ENCODE data around the gene BAG5. TPM values are rescaled to one million over a fixed set of nuclear protein-coding genes. Genes with fewer than 3 reads are reported as not detected.
"Not testable (repeated sequence)": the region's sequence is repeated elsewhere in the genome, so short reads cannot be mapped to it uniquely, and the experiment has no call there.

Gene BAG5
- total and polyA plus RNA-seq, 4 donors = 9.2 to 30.8 (median 22.6) TPM

DNA sequence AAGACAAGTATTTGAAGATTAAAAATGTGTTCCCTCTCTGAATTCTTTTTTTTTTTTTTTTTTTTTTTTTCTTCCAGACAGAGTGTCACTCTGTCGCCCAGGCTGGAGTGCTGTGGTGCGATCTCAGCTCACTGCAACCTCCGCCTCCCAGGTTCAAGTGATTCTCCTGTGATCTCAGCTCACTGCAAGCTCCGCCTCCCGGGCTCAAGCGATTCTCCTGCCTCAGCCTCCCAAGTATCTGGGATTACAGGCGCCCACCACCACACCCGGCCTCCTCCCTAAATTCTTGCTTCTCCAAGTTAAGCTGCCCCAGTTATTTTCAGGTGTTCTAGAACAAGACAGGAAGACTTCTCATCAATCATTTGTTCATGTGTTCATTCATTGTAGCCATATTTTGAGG lies 50.3 kb downstream of the BAG5 start:
- H3K27me3 ChIP-seq (ENCODE audit: control insufficient read depth in 1 of 2, insufficient read depth in 2 of 2, low read length in 1 of 2); H3K36me3 ChIP-seq (ENCODE audit: control insufficient read depth in 1 of 2, insufficient read depth in 2 of 2, low read length in 1 of 2); H3K9me3 ChIP-seq (ENCODE audit: control insufficient read depth, low read length); H3K4me3 ChIP-seq (ENCODE audit: low read length in 2 of 2); H3K4me1 ChIP-seq (ENCODE audit: control insufficient read depth in 1 of 2, insufficient read depth in 2 of 2, low read length in 2 of 2); ATAC-seq (ENCODE audit: low FRiP score); intact Hi-C loops (cut with DNase I): not testable (repeated sequence)
- peak overlapping the region; percentile 46 to 92 for H3K27ac ChIP-seq (ENCODE audit: low read depth in 1 of 2, low read length in 2 of 2)
- 92 to 96% methylated on average over 6 to 8 of the region's 8 CpGs for WGBS, 2 donors
- DNase-seq = peak; percentile 22 to 35

DNA sequence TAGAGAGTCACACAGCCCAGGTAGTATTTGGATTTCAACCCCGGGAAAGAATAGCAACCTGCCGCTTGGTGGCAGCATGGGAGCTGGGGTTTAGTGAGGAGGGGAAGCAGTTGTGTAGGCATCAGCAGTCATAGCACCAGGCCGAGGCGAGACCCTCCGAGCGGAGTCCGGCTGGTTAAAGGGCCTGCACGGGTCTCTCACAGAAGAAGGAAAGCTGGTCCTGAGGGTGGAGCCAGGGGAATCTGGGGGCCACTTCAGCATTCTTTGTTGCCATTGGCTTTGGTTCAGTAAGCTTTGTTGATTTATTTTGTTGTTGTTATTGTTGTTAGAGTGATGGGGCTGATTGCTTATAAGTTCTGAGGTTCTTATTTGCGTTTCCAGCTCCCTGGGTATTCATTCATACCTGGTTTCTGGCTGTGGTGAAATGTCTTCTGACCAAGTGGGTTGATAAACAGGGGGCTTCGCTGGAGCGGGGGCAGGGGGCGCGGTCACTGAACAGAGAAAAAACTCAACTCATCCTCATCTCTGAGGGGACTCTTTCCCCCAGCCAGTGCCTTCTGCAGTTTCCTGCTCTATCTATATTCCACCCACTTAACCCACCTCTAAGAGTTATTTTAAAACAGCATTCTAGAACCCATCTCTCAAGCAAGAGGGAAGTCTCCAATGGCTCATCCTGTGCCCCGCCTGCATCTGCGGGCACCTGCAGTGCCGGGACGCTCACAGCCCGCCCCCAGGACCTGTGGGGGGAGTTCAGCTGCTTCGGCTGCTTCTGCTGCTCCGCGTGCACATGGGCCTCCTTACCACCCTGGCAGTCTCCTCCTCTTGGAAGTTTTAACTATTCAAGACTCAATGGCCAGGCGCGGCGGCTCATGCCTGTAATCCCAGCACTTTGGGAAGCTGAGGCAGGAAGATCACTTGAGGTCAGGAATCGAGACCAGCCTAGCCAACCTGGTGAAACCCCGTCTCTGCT lies 51.4 kb downstream of the BAG5 start:
- peaks cover 0 to 2% of the 10 kb centered on the region in 2 donors for H3K36me3 ChIP-seq (ENCODE audit: control insufficient read depth in 1 of 2, insufficient read depth in 2 of 2, low read length in 1 of 2)
- ATAC-seq (ENCODE audit: low FRiP score) (no peak), DNase-seq (peak in 1 of 2 donors; percentile 34)
- no peaks in the 10 kb centered on the region for H3K4me1 ChIP-seq (ENCODE audit: control insufficient read depth in 1 of 2, insufficient read depth in 2 of 2, low read length in 2 of 2)
- whole genome bisulfite sequencing, 2 donors = 83 to 87% methylated on average over 26 of the region's 26 CpGs
- H3K27ac ChIP-seq (ENCODE audit: low read depth in 1 of 2, low read length in 2 of 2) = no peak overlapping the region
- no peaks in the 10 kb centered on the region for H3K9me3 ChIP-seq (ENCODE audit: control insufficient read depth, low read length)
- H3K4me3 ChIP-seq (ENCODE audit: low read length in 2 of 2) = no peak overlapping the region
- no peaks in the 10 kb centered on the region for H3K27me3 ChIP-seq (ENCODE audit: control insufficient read depth in 1 of 2, insufficient read depth in 2 of 2, low read length in 1 of 2)
- intact Hi-C loops (cut with DNase I) = no loop called here

DNA sequence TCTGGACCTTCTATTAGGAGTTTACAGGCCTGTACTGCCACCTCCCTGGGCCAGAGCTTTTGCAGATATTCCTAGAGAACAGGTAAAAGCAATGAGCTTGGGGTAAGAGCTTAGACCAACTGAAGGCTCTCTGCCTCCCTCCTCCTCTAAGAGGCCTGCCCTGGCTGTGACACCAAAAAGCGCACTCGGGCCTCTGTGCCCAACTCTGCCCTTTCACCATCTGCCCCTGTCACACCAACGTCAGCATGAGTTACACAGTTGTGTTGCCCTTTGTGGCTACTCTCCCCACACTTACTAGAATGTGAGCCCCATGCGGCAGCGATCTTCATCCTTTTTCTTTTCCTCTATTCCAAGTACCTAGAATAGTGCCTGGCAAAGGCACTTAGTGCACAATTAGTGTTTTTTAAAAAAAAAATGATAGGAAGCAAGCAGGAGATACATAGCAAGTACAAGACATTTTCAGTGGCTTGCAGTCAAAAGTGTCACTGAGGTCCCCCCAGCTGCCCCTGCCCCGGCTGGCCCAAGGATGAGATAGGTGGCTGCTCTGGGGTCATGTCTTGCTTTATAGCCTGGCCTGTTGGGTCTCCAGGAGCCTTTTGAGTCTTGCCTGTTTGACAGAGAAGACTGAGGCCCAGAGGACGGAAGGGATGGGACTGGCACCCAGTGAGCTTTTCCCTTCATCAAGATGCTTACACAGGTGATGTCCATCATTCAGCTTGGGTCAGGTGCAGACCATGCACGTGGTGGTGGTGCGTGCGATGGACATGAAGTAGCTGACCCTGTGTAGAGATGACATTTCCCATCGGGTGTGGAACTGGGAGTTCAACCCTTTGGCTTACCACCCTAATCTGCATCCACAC lies 52.4 kb downstream of the BAG5 start:
- no peaks in the 10 kb centered on the region for H3K9me3 ChIP-seq (ENCODE audit: control insufficient read depth, low read length)
- no peak overlapping the region for H3K27ac ChIP-seq (ENCODE audit: low read depth in 1 of 2, low read length in 2 of 2)
- WGBS, 2 donors = 84% methylated on average over 11 of the region's 11 CpGs
- H3K4me3 ChIP-seq (ENCODE audit: low read length in 2 of 2) = no peak overlapping the region
- ATAC-seq (ENCODE audit: low FRiP score) (no peak), DNase-seq (peak in 1 of 2 donors; percentile 12)
- no peaks in the 10 kb centered on the region for H3K4me1 ChIP-seq (ENCODE audit: control insufficient read depth in 1 of 2, insufficient read depth in 2 of 2, low read length in 2 of 2)
- intact Hi-C loops (cut with DNase I) = no loop called here
- H3K27me3 ChIP-seq (ENCODE audit: control insufficient read depth in 1 of 2, insufficient read depth in 2 of 2, low read length in 1 of 2) = no peaks in the 10 kb centered on the region
- H3K36me3 ChIP-seq (ENCODE audit: control insufficient read depth in 1 of 2, insufficient read depth in 2 of 2, low read length in 1 of 2) = peaks cover 2% of the 10 kb centered on the region in 2 donors

DNA sequence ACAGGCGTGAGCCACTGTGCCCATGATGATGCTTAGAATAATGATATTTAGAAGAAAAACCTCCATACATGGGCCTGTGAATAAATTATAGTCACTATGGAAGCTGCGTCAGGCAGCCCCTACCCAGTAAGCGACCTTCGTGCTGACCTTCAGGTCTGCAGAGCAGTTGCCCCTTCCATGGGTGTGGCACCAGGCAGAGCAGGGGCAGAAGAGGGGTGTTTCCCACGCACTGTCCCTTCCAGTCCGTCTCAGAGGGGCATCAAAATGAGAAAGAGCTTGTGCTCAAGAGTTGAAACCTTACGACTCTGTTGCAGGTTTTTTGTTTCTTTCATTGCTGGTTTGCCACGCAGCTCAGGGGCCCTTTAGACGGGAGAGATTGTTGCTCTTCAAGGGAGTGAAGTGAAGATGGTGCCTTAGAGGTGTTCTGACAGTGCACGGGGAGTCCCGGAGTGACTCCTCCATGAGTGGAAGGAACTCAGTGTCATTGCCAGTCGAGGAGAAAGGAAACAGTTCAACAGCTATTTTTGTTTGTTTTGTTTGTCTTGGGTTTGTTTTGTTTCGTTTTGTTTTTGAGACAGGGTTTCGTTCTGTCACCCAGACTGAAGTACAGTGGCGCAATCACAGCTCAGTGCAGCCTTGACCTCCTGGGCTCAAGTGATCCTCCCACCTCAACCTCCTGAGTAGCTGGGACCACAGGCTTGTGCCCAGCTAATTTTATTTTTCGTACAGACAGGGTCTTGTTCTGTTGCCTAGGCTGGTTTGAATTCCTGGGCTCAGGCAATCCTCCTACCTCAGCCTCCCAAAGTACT lies 53.7 kb downstream of the BAG5 start:
- no peak overlapping the region for H3K27ac ChIP-seq (ENCODE audit: low read depth in 1 of 2, low read length in 2 of 2)
- no peaks in the 10 kb centered on the region for H3K9me3 ChIP-seq (ENCODE audit: control insufficient read depth, low read length)
- no peaks in the 10 kb centered on the region for H3K4me1 ChIP-seq (ENCODE audit: control insufficient read depth in 1 of 2, insufficient read depth in 2 of 2, low read length in 2 of 2)
- 81 to 88% methylated on average over 16 of the region's 16 CpGs for WGBS, 2 donors
- intact Hi-C loops (cut with DNase I) = no loop called here
- no peaks in the 10 kb centered on the region for H3K27me3 ChIP-seq (ENCODE audit: control insufficient read depth in 1 of 2, insufficient read depth in 2 of 2, low read length in 1 of 2)
- H3K36me3 ChIP-seq (ENCODE audit: control insufficient read depth in 1 of 2, insufficient read depth in 2 of 2, low read length in 1 of 2) = peaks cover 3 to 5% of the 10 kb centered on the region in 2 donors
- peak; percentile 9 to 57 for DNase-seq
- no peak for ATAC-seq (ENCODE audit: low FRiP score)
- H3K4me3 ChIP-seq (ENCODE audit: low read length in 2 of 2) = no peak overlapping the region

DNA sequence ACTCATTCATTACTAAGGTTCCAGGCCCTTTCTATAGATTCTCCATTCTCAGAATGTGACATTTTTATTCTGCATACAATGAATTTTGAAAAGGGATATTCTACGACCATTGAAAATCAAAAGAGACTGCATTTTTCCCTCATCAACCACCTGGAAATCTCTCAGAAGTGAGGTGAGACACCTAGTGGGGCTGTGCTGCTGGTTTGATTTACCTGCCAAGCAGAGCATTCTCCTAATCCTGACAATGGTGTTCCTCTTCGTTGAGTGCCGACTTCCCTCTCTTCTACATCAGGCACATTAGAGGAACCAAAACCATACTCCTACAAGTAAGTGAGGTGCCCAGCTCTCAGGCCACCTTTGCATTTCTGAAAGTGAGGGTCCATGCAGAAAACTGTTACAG lies 54.7 kb downstream of the BAG5 start:
- no peaks in the 10 kb centered on the region for H3K9me3 ChIP-seq (ENCODE audit: control insufficient read depth, low read length)
- ATAC-seq (ENCODE audit: low FRiP score) (no peak), DNase-seq (no peak)
- no peak overlapping the region for H3K4me3 ChIP-seq (ENCODE audit: low read length in 2 of 2)
- H3K36me3 ChIP-seq (ENCODE audit: control insufficient read depth in 1 of 2, insufficient read depth in 2 of 2, low read length in 1 of 2) = peaks cover 3 to 7% of the 10 kb centered on the region in 2 donors
- H3K27me3 ChIP-seq (ENCODE audit: control insufficient read depth in 1 of 2, insufficient read depth in 2 of 2, low read length in 1 of 2) = no peaks in the 10 kb centered on the region
- WGBS, 2 donors = 84 to 88% methylated on average over 3 of the region's 3 CpGs
- intact Hi-C loops (cut with DNase I) = no loop called here
- no peaks in the 10 kb centered on the region for H3K4me1 ChIP-seq (ENCODE audit: control insufficient read depth in 1 of 2, insufficient read depth in 2 of 2, low read length in 2 of 2)
- no peak overlapping the region for H3K27ac ChIP-seq (ENCODE audit: low read depth in 1 of 2, low read length in 2 of 2)

Other genes starting within 250 kb of the BAG5 start
- 100 to 1,000 TPM; 202 to 218 TPM for gene EIF5, start 228.4 kb downstream of the BAG5 start, total RNA-seq
- gene EIF5, start 228.4 kb downstream of the BAG5 start, polyA plus RNA-seq = 100 to 1,000 TPM in 1 of 2 donors, 10 to 100 TPM in 1; 93.1 to 139 TPM
- gene MARK3, start 177.2 kb downstream of the BAG5 start, total RNA-seq = 100 to 1,000 TPM in 1 of 2 donors, 10 to 100 TPM in 1; 77.3 to 121 TPM
- gene MARK3, start 177.2 kb downstream of the BAG5 start, polyA plus RNA-seq = 10 to 100 TPM; 21.7 to 94.6 TPM
- gene CKB, start 39.8 kb downstream of the BAG5 start, total RNA-seq = 100 to 1,000 TPM in 1 of 2 donors, 10 to 100 TPM in 1; 78.1 to 109 TPM
- 10 to 100 TPM; 46.6 to 91.3 TPM for gene CKB, start 39.8 kb downstream of the BAG5 start, polyA plus RNA-seq
- gene TRMT61A, start 33.5 kb downstream of the BAG5 start, total RNA-seq = 10 to 100 TPM; 11.4 to 11.8 TPM
- gene TRMT61A, start 33.5 kb downstream of the BAG5 start, polyA plus RNA-seq = 10 to 100 TPM in 1 of 2 donors, 1 to 10 TPM in 1; 6.4 to 12.4 TPM
- 10 to 100 TPM; 27.6 to 33.3 TPM for gene COA8, start 303 bp upstream of the BAG5 start, total RNA-seq
- 10 to 100 TPM; 44.2 to 71.7 TPM for gene COA8, start 303 bp upstream of the BAG5 start, polyA plus RNA-seq
- 100 to 1,000 TPM; 254 to 315 TPM for gene KLC1, start 66.6 kb upstream of the BAG5 start, total RNA-seq
- gene KLC1, start 66.6 kb upstream of the BAG5 start, polyA plus RNA-seq = 100 to 1,000 TPM in 1 of 2 donors, 10 to 100 TPM in 1; 71.7 to 190 TPM
- 1 to 10 TPM; 5.2 to 5.3 TPM for gene XRCC3, start 152.8 kb upstream of the BAG5 start, total RNA-seq
- gene XRCC3, start 152.8 kb upstream of the BAG5 start, polyA plus RNA-seq = 1 to 10 TPM; 1.0 to 8.6 TPM
- gene ZFYVE21, start 153.2 kb upstream of the BAG5 start, total RNA-seq = 10 to 100 TPM; 69.0 to 74.8 TPM
- 100 to 1,000 TPM; 100 to 110 TPM for gene ZFYVE21, start 153.2 kb upstream of the BAG5 start, polyA plus RNA-seq

Data from aorta (tissue), 5 donors.